ENCODE data around the gene ANXA11. TPM values are rescaled to one million over a fixed set of nuclear protein-coding genes. Genes with fewer than 3 reads are reported as not detected.

The ANXA11 gene
- total and polyA plus RNA-seq, 9 of the 15 experiments (the other 6 are each of a cell fraction or from before 2014, with no cell fraction given) = 43.6 to 212 (median 109) TPM

GRCh38 chr10:80202934-80203834 lies 2.2 kb downstream of the ANXA11 start (continued):
- TF ChIP-seq TSHZ1 (CRISPR knock-in tag; IDR thresholded peaks at IDR 0.05) (no peak), ZNF398 (CRISPR knock-in tag; IDR thresholded peaks at IDR 0.05) (no peak), HIVEP1 (CRISPR knock-in tag; IDR thresholded peaks at IDR 0.05) (no peak), ATF4 (CRISPR knock-in tag; IDR thresholded peaks at IDR 0.05) (peak; percentile 7; the same call in 1 of the 2 replicates), MLLT1 (IDR thresholded peaks at IDR 0.05) (peak; percentile 4 to 99; a peak in 3 of 4 replicates), HDAC6 (IDR thresholded peaks at IDR 0.05; ENCODE audit: low read depth, low read length) (no peak), YBX1 (IDR thresholded peaks at IDR 0.05) (no peak), SRSF7 (optimal IDR thresholded peaks at IDR 0.05; ENCODE audit: low read depth, low read length) (no peak), CTCFL (IDR thresholded peaks at IDR 0.05; ENCODE audit: borderline replicate concordance, insufficient read depth, low read depth, low read length, poor library complexity, severe bottlenecking) (peak; percentile 47), ETS1 (conservative IDR thresholded peaks at IDR 0.05; ENCODE audit: control insufficient read depth, low read depth, low read length) (peak; percentile 41; the same call in 1 of the 2 replicates), HINFP (tag; conservative IDR thresholded peaks at IDR 0.05; ENCODE audit: low read depth) (no peak)

Measured in K562 (cell line).